HG03175 (cell line): ENCODE measurements around the gene CLCN4.

Source experiments
- ATAC-seq: cut with Tn5 transposase; IDR thresholded peaks from one replicate; pipeline ENCODE4 v1.9.1; 2021; ENCODE audit warnings: mild to moderate bottlenecking, moderate library complexity; ENCODE audit not compliant: unreplicated experiment

The CLCN4 gene

DNA sequence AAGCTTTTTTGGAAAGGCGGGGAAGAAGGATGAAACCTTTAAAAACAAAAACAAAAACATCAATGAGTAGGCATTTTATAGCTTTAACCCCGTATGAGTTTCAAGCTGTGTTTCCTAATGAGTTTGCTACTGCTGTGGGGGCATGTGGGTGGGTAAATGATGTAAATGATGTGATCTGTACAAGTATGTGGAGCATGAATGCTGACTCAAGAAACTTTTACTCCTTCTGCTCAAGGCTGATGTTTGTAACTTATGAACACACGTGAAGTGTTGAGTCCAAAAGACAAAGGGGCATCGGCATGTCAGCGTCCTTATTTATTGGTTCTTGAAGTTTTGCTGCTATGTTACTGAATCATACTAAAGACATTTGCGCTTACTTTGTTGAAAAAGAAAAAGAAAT lies 76.9 kb downstream of the CLCN4 start:
- no peak for ATAC-seq

GRCh38 chrX:10235851-10236250 lies 79.1 kb downstream of the CLCN4 start:
- no peak for ATAC-seq

DNA sequence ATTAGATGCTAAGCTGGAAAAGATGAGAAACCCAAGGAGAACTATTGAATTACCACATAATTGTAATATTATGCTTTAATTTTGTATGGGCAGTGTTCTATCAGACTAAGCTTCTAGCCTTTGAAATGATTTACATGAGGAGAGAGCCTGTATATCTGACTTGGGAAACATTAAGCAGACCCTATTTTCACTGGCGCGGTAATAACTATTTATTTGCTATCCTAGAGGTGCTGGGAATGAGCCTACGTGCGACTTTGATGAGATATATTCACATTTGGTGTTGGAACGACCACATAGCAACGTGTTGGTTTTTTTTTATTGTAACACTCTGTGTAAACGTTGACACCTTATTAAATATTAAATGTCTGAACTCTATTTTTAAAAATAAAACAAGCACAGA lies 80.5 kb downstream of the CLCN4 start:
- no peak for ATAC-seq

DNA sequence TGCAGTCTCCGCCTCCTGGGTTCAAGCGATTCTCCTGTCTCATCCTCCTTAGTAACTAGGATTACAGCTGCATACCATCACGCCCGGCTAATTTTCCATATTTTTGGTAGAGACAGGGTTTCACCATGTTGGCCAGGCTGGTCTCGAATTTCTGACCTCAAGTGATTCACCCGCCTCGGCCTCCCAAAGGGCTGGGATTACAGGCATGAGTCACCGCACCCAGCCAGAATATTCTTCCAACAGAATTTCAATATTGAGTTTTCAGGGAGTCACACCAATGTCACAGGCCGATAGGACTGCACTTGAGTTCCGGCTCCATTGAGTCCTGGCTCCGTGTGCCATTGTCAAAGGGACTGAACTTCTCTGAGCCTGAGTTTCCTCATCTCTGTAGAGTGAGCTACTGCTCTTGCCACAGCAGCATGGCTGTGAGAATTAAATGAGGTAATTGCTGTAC lies 82.9 kb downstream of the CLCN4 start:
- no peak for ATAC-seq

DNA sequence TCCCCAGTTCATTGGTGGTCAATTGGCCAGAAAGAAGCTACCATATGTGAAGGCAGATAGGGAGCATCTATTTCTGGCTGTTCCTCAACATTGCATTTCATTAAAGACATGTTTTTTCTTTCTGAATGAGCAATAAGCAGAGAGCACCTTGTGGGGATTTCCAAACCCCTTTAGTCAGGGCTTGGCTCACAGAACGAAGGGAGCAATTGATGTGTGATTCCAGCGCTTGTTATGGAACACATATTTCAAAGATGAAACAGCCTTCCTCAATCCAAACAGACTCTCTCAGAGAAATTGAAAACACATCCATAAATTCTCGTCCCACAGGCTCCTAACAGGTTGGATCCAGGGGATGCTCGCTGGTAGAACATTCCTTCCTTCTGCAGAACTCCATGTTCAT lies 84.1 kb downstream of the CLCN4 start:
- no peak for ATAC-seq

- ATAC-seq = no peak
These were observed 85.3 kb downstream of the CLCN4 start for GRCh38 chrX:10242026-10242425.

- no peak for ATAC-seq
These were observed 86.3 kb downstream of the CLCN4 start for GRCh38 chrX:10243106-10243505.

- no peak for ATAC-seq
These were observed 88.3 kb downstream of the CLCN4 start for GRCh38 chrX:10244915-10245622.

- no peak for ATAC-seq
These were observed 89.1 kb downstream of the CLCN4 start for GRCh38 chrX:10245886-10246285.

DNA sequence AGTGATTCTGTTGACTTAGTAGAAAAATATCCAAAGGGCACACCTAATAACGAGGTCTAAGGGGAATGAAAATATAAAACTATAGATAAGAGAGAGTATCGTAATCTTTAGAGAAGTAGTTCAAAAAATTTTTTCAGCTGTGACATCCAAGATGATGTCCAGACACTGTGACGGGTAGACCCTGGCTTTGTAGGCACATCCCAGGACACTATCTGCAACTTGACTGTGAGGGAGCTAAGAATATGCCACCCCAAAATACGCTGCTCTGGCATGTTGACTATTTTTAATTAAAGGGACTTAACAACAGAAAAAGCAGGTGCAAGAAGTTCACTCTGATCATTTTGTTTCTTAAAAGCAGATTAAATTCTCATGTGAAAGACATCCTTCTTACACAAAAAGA lies 89.5 kb downstream of the CLCN4 start:
- no peak for ATAC-seq

DNA sequence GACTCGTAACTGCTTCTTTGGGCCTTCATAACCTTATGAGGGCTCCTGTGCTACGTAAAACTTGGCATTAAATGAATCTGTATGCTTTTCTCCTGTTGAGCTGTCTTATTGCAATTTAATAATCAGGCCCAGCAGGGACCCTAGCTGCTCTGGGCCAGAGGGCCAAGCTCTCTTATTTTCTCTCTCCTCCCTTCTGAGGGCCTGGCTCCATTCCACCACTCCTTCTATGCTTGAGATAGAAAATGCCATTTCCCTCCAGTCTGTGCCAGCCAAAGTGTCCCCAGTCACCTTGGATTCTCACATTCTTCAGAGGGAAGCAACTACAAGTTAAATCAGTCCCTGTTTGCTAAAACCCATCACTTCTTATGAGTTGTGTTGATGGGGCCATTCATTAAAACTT lies 90.1 kb downstream of the CLCN4 start:
- no peak for ATAC-seq

- ATAC-seq = no peak
These were observed 98.0 kb downstream of the CLCN4 start for GRCh38 chrX:10254739-10255138.

DNA sequence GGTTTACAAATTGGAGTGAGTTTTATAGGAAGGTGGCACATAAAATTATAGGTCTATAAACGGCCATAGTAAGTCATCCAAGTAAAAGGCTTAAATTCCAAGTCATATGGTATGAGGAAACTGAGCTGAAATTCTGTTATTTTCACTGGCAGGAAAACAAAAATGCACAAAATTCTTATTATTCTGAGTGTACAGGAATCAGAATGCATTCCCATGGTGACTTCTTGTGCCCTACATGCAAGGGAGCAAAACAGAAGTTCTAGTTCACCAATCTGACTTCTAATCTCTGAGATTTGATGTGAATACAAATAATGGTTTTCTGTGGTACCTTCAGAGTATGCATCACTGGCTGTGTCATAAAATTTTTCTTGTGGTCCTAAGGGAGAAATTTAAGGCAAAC lies 102.9 kb downstream of the CLCN4 start:
- no peak for ATAC-seq

DNA sequence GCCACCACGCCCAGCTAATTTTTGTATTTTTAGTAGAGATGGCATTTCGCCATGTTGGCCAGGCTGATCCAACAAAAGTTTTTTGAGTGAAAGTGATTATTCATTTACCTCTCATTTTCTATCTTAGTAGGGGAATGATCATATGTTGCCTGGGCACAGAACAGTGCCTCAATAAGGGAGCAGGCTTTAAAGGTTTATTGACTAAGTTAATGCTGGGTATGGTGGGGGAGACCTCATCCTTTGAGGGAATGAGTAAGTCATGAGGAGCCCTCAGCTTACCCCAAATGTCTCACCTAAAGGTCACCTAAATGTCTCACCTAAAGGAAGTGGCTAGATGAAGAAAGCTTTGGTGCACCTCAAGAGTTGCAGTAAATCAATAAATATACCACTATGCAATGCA lies 109.0 kb downstream of the CLCN4 start:
- ATAC-seq = no peak

- no peak for ATAC-seq
These were observed 121.9 kb downstream of the CLCN4 start for GRCh38 chrX:10278716-10279115.

- no peak for ATAC-seq
These were observed 123.3 kb downstream of the CLCN4 start for GRCh38 chrX:10280071-10280470.

DNA sequence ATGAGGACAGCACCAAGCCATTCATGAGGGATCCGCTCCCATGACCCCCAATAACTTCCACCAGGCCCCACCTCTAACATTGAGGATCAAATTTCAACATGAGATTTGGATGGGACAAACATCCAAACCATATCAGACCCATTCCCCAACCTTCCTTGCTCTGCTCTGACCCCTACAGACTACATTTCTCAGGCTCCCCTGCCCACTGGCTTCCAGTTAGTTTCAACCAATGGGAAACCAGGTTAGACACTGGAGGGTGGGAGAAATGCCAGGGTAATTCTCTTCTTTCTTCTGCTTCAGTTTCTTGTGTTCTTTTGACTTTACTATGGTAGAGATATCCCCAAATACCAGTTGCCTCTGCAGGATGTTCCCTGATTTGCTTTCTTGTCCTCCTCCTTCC lies 125.7 kb downstream of the CLCN4 start:
- ATAC-seq = no peak

DNA sequence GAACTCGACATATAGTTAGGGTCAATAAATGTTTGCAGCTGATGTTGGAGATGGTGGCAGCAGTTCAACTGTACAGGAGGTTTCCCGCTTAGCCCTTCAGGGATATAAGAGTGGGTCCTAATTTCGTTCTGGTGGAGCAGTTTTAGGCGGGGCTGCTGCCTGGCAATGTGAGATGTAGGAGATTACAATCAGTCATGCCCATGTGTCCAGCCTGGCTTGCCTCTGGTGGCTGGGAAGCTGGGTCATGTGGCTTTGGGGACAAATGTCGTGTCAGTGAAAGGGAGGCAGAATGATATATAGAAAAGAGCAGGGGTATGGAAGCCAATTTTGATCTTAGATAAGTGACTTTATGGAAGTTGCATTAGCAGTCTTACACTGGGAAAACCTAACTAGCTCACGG lies 129.4 kb downstream of the CLCN4 start:
- no peak for ATAC-seq
